H1 (cell line): ENCODE data around the gene DNA2. TPM values are rescaled to one million over a fixed set of nuclear protein-coding genes. Genes with fewer than 3 reads are reported as not detected.

Experiments
- BCL11A ChIP-seq, 2 experiments: IDR thresholded peaks; one replicate each; pipeline ENCODE4 v1.6.1; 2011; ENCODE audit warnings: low read depth in 2 of 2, low read length in 2 of 2, mild to moderate bottlenecking in 2 of 2
- CBX8 ChIP-seq: fragments of 300-800, 300-1000 bp; sonication (generic); IDR thresholded peaks from 2 replicates; pipeline ENCODE4 v1.7.1; 2016; ENCODE audit warnings: low read depth, low read length, borderline replicate concordance
- JUND ChIP-seq: IDR thresholded peaks from 2 replicates; pipeline ENCODE4 v1.6.1; 2011; ENCODE audit warnings: mild to moderate bottlenecking, improper control_type of control experiment, low read length
- NANOG ChIP-seq: IDR thresholded peaks from 2 replicates; pipeline ENCODE4 v1.6.1; 2011; ENCODE audit warnings: low read length, low read depth, mild to moderate bottlenecking, inconsistent platforms; ENCODE audit not compliant: insufficient read depth, poor library complexity, severe bottlenecking
- YY1 ChIP-seq: IDR thresholded peaks from 2 replicates; pipeline ENCODE4 v1.6.1; 2011; ENCODE audit warnings: low read depth, mild to moderate bottlenecking, low read length
- polyA plus RNA-seq, 7 experiments: library from polyadenylated mRNA; depleted of rRNA in 3 of 7; stranded (reverse) in 5 of 7; unstranded in 2 of 7; fragments of >200 nt in 5 of 7; fragments of 200-250 nt in 2 of 7; gene quantifications; 1 replicate in 5 of 7; 2 replicates in 1 of 7; 4 replicates in 1 of 7; pipeline versions ENCODE4 v1.2.1 to v1.2.3, GENCODE V29; 2011 to 2013; ENCODE audit warnings: missing spikeins in 2 of 7, mixed read lengths in 2 of 7
- small RNA-seq: library from polyadenylated mRNA; stranded (forward); fragments of <200 nt; extraction: miRNeasy Mini kit (QIAGEN cat#:217004); gene quantifications from one replicate; pipeline ENCODE3, GENCODE V24; 2013; ENCODE audit not compliant: insufficient read depth
- total RNA-seq: library from RNA; stranded (reverse); fragmentation: NEBNext Ultra II Directional; extraction: Animal tissue kit (Norgen Biotek cat#: 25700); gene quantifications from 2 replicates; pipeline ENCODE4 v1.2.1, GENCODE V29; 2021

Gene DNA2
- total and polyA plus RNA-seq, 2 of the 8 experiments (the other 6 are each of a cell fraction or from before 2014, with no cell fraction given) = 16.0 to 57.9 TPM

DNA sequence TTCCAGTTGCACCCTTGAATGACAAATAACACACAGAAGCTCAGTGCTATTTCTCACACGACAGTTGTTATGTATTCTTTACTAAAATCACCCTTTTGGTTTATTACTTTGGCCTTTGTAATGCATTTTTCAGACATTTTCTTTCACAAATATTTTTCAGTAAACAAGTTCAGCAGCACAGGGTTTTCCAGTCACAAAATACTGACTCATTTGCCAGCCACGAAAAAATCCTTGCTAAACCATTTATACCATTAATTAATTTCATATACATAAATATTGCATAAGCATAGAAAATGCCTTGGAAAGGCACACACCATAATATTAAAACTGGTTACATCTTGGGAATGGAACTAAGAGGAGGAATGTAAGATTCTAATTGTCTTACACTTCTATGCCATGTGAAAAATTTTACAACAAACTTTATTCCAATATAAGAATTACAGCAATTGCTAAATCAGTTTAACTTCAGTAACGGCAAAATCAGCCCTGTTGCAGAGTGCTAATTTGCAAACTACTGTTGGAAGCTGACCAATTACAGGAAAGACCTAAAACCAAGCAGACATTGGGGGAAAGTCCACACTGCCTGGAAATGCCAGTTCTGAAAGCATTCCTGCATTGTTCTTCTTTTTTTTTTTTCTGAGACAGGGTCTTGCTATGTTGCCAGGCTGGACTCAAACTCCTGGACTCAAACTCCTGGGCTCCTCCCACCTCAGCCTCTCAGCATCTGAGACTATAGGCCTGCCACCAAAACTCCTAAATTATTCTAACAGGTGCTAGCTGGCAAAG, 107.5 kb downstream of the DNA2 start (continued):
- no peak for TF ChIP-seq JUND
- TF ChIP-seq YY1 = no peak
- no peak for TF ChIP-seq CBX8
- no peak for TF ChIP-seq BCL11A (IDR thresholded peaks at IDR 0.05; ENCODE audit: low read depth in 2 of 2, low read length in 2 of 2)
- no peak for TF ChIP-seq NANOG

Small RNA genes within 50 kb of the gene (small RNA-seq; reads per million reads assigned to genes)
- gene RF00019 (not detected), gene RNA5SP319 (not detected)

Other genes starting within 250 kb of the DNA2 start
- 0.21 and 0.39 TPM in 2 replicates for gene ATOH7, start 239.9 kb downstream of the DNA2 start, total RNA-seq
- 1.0 and 1.1 TPM in 2 replicates for gene ATOH7, start 239.9 kb downstream of the DNA2 start, polyA plus RNA-seq (2011; rRNA removed)
- 229 and 230 TPM in 2 replicates for gene HNRNPH3, start 139.9 kb downstream of the DNA2 start, total RNA-seq
- gene HNRNPH3, start 139.9 kb downstream of the DNA2 start, polyA plus RNA-seq (2011; rRNA removed) = 48.1 and 63.2 TPM in 2 replicates
- 0.90 and 2.0 TPM in 2 replicates for gene PBLD, start 139.0 kb downstream of the DNA2 start, total RNA-seq
- gene PBLD, start 139.0 kb downstream of the DNA2 start, polyA plus RNA-seq (2011; rRNA removed) = 0.56 and 0.63 TPM in 2 replicates
- gene RUFY2, start 64.7 kb downstream of the DNA2 start, total RNA-seq = 11.4 and 12.0 TPM in 2 replicates
- 2.4 and 3.4 TPM in 2 replicates for gene RUFY2, start 64.7 kb downstream of the DNA2 start, polyA plus RNA-seq (2011; rRNA removed)
- 9.9 and 12.0 TPM in 2 replicates for gene SLC25A16, start 55.5 kb upstream of the DNA2 start, total RNA-seq
- gene SLC25A16, start 55.5 kb upstream of the DNA2 start, polyA plus RNA-seq (2011; rRNA removed) = 2.9 and 6.6 TPM in 2 replicates
- gene TET1, start 88.4 kb upstream of the DNA2 start, total RNA-seq = 68.5 and 69.3 TPM in 2 replicates
- gene TET1, start 88.4 kb upstream of the DNA2 start, polyA plus RNA-seq (2011; rRNA removed) = 10.3 and 15.2 TPM in 2 replicates
- gene CCAR1, start 249.3 kb upstream of the DNA2 start, total RNA-seq = 111 TPM in 2 replicates
- gene CCAR1, start 249.3 kb upstream of the DNA2 start, polyA plus RNA-seq (2011; rRNA removed) = 61.3 and 91.6 TPM in 2 replicates